ACHN (cell line): ENCODE data around the gene KRTAP1-5.
"Not testable (repeated sequence)": the region's sequence is repeated elsewhere in the genome, so short reads cannot be mapped to it uniquely, and the experiment has no call there.

Source experiments
- DNase-seq: peaks from one replicate; pipeline ENCODE4 v3.0.0-alpha.2; 2015
- in situ Hi-C: cut with HindIII; loops from 2 replicates; pipeline ENCODE4 v1.10.0; 2017; ENCODE audit warnings: low sequenced_read_pairs, low pct_ligation_motif_present, low pct_unique_long_range_greater_than_20kb

Gene KRTAP1-5

DNA sequence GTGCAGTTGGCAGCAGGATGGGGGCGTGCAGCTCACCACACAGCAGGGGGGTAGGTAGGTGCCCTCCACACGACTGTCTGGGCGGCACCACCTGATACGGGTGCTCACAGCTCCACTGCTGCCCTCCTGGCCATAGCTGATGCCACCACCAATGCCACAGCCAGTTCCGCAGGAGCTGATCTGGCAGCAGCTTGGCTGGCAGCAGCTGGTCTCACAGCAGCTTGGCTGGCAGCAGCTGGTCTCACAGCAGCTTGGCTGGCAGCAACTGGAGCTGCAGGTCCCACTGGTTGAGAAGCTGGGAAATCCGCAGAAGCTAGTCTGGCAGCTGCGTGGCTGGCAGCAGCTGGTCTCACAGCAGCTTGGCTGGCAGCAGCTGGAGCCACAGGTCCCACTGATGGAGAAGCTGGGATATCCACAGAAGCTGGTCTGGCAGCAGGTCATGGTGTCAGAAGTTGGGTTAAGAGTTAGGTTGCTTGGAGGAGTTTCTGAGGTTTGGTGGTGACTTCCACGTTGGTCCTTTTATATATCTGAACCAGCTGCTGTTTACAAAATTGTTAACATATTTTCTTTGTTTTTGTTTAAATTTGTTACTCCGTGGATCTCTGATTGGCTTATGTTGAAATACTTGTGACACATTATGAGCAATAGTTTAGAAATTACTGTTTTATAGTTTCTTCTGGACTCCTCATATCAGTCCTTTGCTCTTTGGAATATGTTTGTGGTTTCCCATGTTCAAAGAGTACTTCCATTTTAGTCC is at the start of gene KRTAP1-5:
Gene KRTAP1-5, minus strand, starts transcription at position 494 of the 757 bp plus-strand sequence. Its CDS starts 53 bp downstream, at position 441.
- no peak for DNase-seq
- in situ Hi-C loops = no loop called here

GRCh38 chr17:41076788-41077187 is 49.8 kb upstream of the KRTAP1-5 start:
- no peak for DNase-seq
- in situ Hi-C loops = no loop called here

GRCh38 chr17:41073676-41074075 is 46.7 kb upstream of the KRTAP1-5 start:
- DNase-seq = no peak
- in situ Hi-C loops = no loop called here

- DNase-seq = no peak
- in situ Hi-C loops = no loop called here
These were observed 44.8 kb upstream of the KRTAP1-5 start for GRCh38 chr17:41071606-41072360.

DNA sequence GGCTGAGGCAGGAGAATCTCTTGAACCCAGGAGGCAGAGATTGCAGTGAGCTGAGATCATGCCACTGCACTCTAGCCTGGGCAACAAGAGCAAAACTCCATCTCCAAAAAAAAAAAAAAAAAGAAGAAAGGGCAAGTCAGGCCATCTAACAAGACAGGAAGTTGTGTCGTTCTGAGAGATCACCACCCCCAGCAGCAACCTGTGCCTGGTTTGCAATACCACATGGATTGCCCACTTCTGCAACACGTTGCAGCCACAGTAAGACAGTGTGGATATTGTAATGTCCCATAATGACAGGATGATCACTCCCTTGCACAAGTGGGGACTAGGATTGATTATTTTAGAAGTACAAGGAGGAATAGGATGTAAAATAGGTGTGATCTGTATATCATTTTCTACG is 42.0 kb upstream of the KRTAP1-5 start:
- in situ Hi-C loops = no loop called here
- DNase-seq = no peak

DNA sequence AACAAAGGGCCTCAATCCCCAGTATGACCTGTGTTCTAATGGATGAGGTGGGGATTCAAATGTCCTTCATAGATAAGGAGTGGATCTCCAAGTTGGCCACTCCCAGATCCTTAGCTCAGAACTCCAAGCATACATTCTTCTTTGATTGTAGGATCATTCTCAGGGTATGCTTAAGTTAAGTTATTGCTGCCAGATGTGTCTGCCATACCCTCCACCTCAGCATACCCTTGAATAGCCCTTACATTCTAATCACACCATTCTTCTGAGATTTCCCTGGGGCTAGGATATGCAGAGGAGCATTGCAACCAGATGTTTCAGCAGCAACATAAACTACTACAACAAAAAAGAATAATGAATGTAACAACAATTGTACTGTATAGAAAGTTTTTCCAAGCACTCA is 40.3 kb upstream of the KRTAP1-5 start:
- no peak for DNase-seq
- in situ Hi-C loops = no loop called here

DNA sequence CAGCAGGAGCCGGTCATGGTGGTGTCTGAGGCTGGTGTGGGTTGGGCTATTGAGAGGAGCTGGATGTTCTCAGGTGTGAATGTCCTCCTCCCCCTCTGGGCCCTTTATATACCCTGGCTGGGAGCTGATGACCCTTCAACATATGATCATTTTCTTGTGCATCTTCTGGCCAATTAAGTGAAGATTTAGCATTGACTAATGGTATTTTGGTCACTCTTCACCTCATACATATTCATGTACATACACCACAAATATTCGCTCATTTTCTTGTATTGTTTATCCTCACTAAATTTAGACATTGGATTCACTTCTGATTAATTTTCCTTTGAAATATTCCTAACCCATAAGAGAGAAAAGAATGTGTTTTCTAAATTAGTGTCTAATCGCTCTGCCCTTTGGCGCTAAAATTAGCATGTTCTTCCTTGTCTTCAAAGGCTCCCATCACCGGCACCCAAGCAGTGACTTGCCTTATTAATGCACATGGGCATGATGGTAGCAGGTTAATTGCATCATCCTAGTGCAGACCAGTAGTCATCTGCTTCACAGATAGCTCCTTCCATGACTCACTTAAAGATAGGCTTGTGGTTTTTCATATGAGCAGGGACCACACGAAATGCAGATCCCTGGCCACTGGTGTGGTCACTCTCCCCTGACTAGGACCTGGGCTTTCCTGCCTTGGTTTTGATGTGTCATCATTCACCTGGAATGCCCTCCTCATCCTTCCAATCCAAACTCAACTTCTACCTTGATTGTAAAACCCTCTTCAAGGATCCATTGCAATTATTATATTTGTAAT is 39.0 kb upstream of the KRTAP1-5 start, which contains the start of gene KRTAP2-4:
Gene KRTAP2-4, minus strand, starts transcription at position 51 of the 796 bp plus-strand sequence. Its CDS starts 34 bp downstream, at position 17.
- in situ Hi-C loops = no loop called here

GRCh38 chr17:41065016-41065689 is 38.1 kb upstream of the KRTAP1-5 start:
- in situ Hi-C loops, DNase-seq: not testable (repeated sequence)

More for the DNA sequence above, 39.0 kb upstream of the KRTAP1-5 start, which contains the start of gene KRTAP2-4:
- peak; percentile 82 for DNase-seq

GRCh38 chr17:41064301-41064700 is 37.3 kb upstream of the KRTAP1-5 start:
- no peak for DNase-seq
- in situ Hi-C loops = no loop called here

GRCh38 chr17:41063449-41063848 is 36.4 kb upstream of the KRTAP1-5 start:
- DNase-seq = no peak

DNA sequence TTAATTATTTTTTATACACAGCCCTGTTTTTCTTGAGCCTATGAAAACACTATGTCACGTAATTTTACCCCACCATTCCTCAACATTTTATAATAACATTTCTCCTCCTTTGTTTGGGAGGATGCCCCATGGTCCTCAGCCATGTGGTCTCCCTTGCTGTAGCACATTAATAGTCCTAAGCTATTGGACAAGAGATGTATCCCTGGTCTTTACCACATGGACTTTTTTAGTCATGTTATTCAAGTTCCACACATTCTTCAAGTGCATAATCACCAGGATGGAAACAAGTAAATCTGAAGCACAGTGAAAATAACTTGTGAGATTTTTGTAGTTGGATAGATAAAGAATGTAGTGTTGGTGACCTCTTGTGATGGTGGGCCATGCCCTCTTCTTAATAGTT is 35.0 kb upstream of the KRTAP1-5 start:
- in situ Hi-C loops = no loop called here
- peak; percentile 92 for DNase-seq

More at GRCh38 chr17:41063449-41063848, 36.4 kb upstream of the KRTAP1-5 start:
- in situ Hi-C loops = no loop called here

- in situ Hi-C loops = no loop called here
- DNase-seq = peak; percentile 98
These were observed 33.1 kb upstream of the KRTAP1-5 start, which contains the start of gene KRTAP2-3 for GRCh38 chr17:41060052-41060604. TSS of gene KRTAP2-3 (minus strand) at chr17:41060114. CDS start at chr17:41060050, 64 bp downstream.

GRCh38 chr17:41059276-41060051 is 32.5 kb upstream of the KRTAP1-5 start:
- in situ Hi-C loops = not testable (repeated sequence)
- peak; percentile 53 for DNase-seq

- in situ Hi-C loops = no loop called here
- no peak for DNase-seq
These were observed 31.7 kb upstream of the KRTAP1-5 start for GRCh38 chr17:41058741-41059140.

- in situ Hi-C loops = no loop called here
These were observed 30.5 kb upstream of the KRTAP1-5 start for GRCh38 chr17:41057547-41057946.

DNA sequence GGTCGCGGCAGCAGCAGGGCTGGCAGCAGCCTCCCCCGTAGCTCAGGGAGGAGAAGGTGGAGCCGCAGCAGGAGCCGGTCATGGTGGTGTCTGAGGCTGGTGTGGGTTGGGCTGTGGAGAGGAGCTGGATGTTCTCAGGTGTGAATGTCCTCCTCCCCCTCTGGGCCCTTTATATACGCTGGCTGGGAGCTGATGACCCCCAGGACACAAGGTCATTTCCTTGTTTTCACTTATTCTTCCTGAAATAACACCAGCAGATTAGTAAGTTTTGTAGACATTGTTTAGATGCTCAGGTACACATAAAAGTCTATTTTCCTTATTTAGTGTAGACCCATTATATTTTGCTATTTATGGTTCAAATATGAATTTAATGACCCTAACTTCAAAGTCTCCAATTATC is 28.1 kb upstream of the KRTAP1-5 start, which contains the start of gene KRTAP2-2:
Gene KRTAP2-2, minus strand, starts transcription at position 101 of the 400 bp plus-strand sequence. Its CDS starts 19 bp downstream, at position 82.
- in situ Hi-C loops, DNase-seq: not testable (repeated sequence)

More at GRCh38 chr17:41057547-41057946, 30.5 kb upstream of the KRTAP1-5 start:
- no peak for DNase-seq

GRCh38 chr17:41054556-41054955 is 27.5 kb upstream of the KRTAP1-5 start:
- DNase-seq, in situ Hi-C loops: not testable (repeated sequence)
